HG02798 (cell line): Measurements from ENCODE around the gene TMTC2.
"Not testable (repeated sequence)": the region's sequence is repeated elsewhere in the genome, so short reads cannot be mapped to it uniquely, and the experiment has no call there.

Experiments
- ATAC-seq: cut with Tn5 transposase; IDR thresholded peaks from one replicate; pipeline ENCODE4 v1.9.1; 2021; ENCODE audit warnings: mild to moderate bottlenecking; ENCODE audit not compliant: unreplicated experiment, poor library complexity

The TMTC2 gene

DNA sequence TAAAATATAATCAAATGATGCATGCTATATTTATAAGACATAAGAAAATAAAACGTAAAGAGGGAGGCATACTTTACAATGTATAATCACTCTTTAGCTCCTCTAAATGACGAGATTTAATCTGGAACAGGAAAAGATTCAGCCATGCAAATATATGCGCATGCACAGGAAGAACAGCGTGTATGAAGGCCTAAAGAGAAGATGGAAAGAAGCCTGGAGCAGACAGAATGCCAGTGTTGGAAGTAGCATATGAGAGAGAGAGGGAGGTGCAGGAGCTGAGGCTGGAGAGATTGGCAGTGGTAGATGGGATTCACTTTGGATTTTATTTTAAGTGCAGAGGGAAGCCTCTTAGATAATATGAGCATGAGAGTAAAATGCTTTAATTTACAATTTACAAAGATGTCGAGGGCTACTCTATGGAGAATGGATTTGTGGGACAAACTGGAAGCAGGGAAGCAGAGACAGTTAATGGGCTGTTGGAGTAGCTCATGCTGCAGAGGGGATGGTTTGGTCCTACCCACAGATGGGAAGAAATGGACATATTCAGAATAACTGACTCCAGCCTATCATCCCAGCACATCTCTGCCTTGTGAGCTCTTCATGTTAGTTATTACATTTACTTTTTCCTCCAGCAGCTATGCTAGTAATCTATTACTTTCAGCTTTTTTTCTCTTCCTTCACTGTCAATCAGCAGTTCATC, 411.1 kb downstream of the TMTC2 start:
- no peak for ATAC-seq

DNA sequence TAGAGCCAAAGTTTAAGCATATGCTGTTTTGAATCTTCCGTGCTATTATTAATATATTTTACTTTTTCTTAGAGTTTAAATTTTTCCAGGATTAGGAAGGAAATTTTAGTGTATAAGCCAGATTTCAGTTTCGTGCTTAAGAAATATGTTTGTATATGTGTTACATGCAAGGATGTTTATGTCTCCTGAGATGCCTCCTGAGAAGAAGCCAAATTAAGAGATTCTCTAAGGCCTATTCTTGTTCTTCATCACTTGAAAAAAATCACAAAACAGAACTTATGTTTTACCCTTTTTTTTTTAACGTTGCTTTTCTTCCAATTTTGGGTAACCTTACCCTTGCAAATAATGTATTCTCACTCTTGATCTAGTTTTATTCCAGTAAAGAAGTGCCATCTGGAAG, 412.7 kb downstream of the TMTC2 start:
- ATAC-seq = no peak

DNA sequence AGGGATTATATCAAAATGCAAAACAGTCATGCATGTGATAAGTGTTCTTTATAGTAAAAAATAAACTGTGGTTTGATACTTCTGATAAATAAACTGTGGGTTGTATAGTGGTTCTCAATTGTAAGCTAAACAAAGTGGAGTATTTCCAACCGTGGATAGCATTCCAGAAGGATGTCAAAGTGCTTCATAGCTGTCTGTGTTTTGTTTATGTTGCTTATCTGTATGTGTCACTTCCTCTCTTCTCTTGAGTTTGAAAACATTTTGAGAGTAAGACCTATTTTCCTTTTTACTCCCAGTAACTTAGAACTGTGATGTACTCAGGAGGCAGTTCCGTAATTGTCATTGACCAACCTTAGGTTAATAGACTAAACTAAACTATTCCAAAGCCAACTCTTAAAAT, 415.8 kb downstream of the TMTC2 start:
- ATAC-seq = no peak

DNA sequence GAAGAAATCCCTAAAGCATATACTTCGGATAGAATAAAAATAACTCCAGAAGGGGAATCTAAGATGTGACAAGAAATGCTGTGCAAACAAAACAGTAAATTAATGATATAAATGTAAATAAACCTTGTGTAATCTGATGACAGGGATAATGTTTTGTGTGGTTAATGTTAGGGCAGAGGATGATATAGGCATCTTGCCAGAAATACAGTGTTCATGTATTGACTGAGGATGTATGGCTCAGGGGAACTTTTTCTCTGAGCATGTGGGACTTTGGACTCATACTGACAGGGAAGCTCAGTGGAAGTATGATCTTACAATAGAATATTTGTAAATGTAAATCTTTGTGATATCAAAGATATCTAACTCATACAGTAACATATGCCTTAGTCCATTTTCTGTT, 420.2 kb downstream of the TMTC2 start:
- no peak for ATAC-seq

DNA sequence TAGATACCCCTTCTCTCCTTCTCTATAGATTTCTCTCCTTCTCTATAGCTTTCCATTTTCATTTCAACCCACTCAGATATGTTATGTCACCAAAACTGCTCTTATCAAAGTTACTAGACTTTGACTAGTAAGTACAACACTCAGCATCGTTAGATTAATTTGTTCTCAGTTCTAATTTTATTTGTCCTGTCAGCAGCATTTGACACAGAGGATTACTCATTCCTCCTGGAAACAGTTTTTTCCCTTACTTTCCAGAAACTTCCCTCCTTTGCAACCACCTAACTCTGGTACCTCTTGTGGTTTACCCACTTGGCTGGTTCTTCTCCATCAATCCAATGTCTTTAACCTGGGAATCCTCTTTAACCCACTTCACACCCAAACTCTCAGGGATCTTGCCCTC, 423.7 kb downstream of the TMTC2 start:
- no peak for ATAC-seq

DNA sequence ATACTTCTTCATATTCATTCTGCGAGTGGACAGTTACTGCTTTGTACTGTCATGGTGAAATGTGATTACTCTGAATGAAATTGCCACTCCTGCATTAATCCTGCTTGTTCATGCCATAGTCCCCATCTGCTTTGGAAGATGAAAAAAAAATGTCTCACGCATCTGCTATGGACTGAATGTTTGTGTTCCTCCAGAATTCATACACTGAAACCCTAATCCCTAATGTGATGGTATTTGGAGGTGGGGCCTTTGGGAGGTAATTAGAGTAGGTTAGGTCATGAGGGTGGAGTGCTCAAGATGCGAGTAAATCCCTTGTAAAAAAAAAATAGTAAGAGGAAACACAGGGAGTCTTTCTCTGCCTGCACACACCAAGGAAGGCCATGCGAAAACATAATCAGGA, 427.2 kb downstream of the TMTC2 start:
- ATAC-seq = no peak

DNA sequence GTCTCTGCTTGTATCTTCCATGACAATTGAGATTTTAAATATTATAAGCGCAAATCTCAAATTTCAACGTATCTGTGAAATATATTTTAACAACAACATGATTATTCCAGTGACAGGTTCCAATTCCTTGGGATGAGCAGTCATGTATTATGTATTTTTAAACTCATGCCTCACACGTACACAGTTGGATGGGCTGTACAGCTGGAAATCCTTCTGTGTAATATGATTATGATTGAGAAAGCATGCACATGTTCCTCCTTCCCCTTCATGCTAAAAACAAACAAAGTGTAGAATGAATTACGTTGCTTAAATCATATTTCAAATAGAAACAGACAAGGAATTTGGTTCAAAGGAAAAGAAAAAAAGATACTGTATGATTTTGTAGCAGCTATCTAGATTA, 428.3 kb downstream of the TMTC2 start:
- ATAC-seq = no peak

DNA sequence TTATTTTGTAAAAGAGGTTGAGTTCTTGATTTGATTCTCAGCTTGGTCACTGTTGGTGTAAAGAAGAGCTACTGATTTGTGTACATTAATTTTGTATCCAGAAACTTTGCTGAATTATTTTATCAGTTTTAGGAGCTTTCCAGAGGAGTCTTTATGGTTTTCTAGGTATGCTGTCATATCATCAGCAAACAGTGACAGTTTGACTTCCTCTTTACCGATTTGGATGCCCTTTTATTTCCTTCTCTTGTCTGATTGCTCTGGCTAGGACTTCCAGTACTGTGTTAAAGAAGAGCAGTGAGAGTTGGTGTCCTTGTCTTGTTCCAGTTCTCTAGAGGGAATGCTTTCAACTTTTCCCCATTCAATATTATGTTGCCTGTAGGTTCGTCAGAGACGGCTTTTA, 431.2 kb downstream of the TMTC2 start:
- not testable (repeated sequence) for ATAC-seq

DNA sequence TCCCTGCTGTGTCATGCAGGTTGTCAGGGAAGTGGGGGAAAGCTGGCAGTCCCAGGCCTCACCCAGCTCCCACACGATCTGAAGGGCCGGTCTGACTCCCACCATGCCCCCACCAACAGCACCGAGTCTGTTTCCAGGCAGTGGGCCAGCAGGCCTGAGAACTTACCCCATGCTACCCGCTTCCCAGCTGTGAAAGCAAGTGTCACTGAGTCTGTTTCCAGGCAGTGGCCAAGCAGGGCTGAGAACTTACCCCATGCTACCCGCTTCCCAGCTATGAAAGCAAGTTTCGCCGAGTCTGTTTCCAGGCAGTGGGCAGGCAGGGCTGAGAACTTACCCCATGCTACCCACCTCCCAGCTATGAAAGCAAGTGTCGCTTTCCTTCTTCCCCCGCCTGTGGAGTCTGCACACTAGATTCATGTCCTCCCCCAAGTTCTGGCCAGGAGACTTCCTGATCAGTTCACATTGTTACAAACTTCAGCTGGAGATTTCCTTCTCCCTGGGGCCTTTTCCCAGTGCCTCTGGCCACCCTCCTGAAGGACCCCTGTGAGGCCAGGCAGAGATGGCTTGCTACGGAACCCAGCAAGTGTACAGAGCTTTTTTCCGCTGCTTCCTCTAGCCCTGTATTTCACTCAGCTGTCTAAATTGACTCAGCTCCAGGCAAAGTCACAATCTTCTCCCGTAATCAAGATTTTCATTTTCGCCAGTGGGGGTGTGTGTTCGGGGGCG, 435.4 kb downstream of the TMTC2 start:
- no peak for ATAC-seq

DNA sequence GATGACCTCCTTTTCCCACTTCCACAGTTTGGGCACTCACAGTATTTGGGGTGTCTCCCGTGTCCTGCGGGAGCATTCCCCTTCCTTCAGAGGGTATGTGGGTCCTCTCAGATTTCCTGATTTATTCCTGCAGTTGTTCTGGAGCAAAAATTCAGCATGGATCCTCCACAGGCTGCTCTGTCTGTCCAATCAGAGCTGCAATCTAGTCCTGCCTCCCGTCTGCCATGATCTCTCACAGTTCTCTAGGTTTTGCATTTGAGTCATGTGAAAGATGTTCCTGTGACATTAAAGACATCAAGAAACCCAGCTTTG, 435.9 kb downstream of the TMTC2 start:
- no peak for ATAC-seq

DNA sequence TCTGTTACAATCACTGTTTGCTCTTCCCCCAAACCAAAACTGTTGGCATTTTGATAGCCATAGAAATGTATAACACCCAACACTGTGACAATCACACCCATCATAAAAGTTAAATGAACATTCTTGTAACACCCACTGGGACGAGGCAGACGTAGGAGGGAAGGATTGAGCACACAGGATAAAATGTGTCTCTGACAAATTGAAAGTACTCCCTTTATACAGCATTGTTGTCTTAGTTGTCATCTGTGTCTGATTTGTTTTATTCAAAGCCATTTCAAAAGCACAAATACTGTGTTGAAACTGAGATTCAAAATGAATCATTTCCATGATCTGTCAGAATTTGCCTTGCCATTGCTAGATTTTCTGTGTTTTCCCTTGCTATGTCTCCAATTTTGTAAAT, 436.3 kb downstream of the TMTC2 start:
- no peak for ATAC-seq

DNA sequence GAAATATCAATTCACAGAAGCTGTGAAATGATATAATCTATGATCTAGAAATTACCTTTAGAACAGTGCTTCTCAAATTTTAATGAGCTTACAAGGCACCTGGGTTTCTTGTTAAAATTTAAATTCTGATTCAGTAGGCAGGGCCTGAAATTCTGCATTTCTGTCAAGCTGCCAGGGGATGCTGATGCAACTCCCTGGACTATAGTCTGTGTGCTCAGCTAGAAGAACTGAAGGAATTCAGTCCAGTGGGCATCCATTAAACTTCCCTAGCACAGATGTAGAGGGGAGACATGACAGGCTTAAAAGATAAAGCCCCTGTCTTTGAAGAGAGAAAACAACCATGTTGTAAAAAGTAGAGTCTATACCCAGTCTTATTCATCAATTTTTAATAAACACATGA, 441.8 kb downstream of the TMTC2 start:
- ATAC-seq = no peak

DNA sequence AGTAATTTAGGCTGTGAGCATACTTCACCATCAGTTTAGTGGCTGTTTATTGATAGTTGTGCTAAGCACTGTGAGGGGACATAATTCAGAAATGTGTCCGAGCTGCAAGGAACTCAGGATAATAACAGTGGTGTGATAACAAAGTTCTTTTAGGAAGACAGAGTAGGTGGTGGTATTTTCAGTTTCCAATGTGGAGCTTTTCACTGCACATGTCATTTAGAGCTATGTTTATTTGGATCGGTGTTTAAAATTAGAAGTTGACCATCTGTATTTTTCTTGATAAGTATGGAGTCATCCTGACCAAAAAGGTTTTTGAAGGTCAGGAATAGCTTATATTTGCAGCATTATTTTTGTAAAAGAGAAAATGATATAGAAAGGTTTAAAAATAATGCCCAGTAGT, 443.5 kb downstream of the TMTC2 start:
- no peak for ATAC-seq

DNA sequence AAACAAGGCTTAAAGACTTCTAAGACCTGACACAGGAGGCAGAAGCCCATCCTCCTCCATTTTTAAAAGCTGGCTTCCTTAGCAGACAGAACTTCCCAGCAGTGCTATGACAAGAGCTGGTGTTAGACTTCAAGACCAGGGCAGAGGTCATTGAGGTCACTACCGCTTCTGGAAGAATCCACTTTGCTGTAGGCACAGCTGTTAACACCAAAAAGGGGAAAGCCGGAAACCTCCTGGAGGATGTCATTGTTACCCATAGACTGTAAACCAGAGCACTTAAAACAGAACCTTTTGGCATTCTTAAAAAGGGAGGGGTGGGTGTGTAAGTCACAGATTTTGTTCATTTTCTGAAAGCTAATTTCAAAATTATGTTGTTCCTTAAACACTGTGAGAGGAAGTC, 445.7 kb downstream of the TMTC2 start:
- no peak for ATAC-seq

DNA sequence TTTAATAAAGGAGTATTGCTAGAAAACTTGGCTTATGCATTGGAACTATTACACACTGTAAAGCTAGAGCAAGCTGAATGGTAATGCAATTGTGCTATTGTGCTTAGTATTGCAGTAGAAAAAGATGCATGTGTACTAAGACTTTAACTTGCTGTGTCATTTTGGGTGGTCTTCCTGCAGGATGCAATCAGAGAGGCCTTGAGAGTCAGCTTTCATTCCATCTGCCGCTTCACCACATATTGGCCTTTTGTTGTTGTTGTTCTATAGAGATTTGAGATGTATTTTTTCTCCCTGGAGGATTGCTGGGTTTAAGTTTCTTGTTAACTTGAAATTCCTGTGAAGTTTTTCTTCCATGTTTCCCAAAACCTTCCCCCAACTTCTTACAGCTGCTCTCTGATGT, 449.7 kb downstream of the TMTC2 start:
- no peak for ATAC-seq

DNA sequence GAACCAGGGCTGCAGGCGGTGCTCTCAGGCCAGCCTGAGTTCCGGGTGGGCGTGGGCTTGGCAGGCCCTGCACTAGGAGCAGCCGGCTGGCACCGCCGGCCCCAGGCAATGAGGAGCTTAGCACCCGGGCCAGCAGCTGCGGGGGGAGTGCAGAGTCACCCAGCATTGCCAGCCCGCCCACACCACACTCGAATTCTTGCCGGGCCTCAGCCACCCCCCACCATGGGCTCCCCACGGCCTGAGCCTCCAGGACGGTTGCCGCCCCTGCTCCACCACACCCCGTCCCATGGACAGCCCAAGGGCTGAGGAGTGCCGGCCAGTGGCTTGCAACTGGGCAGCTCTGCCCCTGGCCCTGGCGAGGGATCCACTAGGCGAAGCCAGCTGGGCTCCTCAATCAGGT, 453.4 kb downstream of the TMTC2 start:
- no peak for ATAC-seq

DNA sequence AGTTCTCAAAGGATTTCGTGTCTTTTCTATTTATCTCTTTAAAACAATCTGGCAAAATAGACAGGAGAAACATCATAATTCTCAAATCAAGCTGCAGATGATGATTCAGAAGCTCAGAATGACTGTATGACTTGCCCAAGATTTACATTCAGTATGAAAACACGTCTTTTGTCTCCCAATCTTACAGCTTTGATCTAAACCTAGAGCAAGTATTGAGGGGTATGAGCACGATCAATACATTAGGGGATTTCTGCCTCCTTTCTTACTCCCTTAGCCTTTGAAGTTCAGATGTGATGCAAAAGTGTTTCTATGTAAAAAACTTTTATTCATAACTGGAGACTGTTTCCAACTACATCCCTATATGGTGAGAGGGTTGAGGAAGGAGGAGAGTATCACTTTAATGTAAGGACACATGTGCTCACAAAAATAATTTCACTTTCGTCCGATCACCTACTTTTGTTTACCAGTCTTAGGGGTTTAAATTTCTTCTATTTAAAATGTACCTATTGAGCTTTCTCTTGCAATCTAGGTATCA, 454.8 kb downstream of the TMTC2 start:
- no peak for ATAC-seq

DNA sequence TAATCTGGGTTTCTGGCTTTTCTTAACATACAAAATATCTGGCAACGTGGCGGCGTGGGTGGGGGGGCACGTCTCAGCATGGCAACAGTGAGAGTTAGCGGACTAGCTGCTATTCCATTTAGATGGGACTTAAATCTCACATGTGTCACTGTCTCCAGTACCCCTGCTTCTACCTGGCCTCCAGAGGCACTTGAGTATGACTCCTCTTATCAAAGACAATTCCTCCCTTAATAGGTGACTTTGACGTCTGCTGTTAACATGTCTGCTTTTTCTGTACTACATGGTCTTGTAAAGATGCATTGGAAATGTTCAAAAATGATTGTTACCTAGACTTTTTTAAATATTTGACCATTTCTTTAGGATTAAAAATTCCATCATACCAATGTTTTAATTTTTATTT, 456.2 kb downstream of the TMTC2 start:
- ATAC-seq = no peak

DNA sequence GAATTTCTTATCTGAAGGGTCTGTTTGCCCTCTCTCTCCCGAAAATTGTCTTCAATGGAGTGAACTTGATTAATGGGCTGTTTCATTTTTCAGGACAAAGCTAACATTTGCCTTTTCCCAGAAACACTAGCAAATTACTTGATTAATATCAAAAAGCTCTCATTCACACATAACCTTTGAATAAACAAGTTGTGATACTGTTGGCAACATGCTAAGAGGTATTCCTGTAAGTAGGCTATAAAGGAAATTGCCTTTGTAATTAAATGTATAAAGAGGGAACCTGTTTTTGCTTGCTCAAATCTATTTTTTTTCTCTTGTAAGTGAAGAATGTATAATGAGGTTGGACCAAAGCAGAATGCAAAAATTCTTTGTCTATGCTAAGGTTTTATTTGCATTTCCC, 457.2 kb downstream of the TMTC2 start:
- no peak for ATAC-seq

DNA sequence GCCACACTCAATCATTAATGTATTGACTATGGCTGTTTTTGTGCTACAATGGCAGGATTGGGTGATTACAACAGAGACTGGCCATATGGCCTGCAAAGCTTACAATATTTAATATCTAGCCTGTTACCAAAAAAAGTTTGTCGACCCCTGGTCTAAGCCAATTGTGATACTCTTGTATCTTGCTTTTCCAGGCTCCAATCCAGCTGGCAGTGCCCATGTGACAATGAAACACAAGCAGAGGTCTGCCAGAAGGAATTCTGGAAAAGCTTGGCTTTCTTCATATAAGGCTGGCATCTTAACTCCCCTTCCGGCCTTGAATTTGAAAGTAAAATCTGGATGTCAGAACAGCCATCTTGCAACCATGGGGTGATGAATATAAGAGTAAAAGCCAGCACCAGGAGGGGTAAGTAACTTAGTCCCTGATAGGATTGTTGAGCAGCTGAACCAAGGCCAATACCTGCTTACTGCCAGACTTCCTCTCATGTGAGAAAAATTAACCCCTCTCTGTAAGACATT, 458.7 kb downstream of the TMTC2 start:
- no peak for ATAC-seq

DNA sequence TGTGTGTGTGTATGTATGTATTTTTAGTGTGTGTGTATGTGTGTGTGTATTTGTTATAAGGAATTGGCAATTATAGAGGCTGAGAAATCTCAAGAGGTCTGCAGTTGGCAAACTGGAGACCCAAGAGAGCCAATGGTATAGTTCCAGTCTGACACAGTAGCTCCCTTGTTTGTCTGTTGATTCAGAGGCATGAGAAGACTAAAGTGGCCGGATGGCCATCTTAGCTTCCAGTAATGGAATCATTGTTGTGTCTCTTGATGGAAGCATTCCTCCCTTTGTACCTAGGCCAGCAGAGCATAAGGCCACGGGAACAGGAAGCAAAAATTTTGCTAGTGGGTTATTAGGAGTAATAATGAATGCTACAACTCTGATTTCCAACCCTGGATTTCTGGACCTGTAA, 460.6 kb downstream of the TMTC2 start:
- no peak for ATAC-seq

DNA sequence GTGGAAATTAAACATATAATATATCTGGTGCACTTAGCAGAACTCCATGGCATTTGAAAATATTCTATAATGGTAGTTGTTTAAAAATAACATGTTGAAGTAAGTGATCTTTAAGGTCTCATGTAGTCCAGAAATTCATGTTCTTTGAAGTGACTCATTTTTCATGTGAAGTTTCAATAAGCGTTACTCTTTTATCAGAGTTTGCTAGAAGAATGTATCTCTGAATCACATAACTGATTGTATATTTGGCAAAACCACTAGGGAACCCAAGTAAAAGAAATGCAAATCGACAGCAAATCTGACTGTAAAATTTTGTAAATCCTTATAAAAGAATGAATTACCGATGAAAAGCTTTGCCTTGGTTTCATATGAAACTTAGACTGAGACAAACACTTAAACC, 463.3 kb downstream of the TMTC2 start:
- ATAC-seq = no peak
